A549 (cell line): ENCODE data around the gene HSPG2.
"Not testable (repeated sequence)": the region's sequence is repeated elsewhere in the genome, so short reads cannot be mapped to it uniquely, and the experiment has no call there.

ENCODE experiments used
- EP300 ChIP-seq, 2 experiments: fragments of >200 bp; sonication (Bioruptor Twin); formaldehyde crosslinking; IDR thresholded peaks; 2 replicates in 1 of 2; 3 replicates in 1 of 2; pipeline ENCODE4 v1.6.1; 2016 to 2017
- JUN ChIP-seq, 2 experiments: fragments of >200 bp; sonication (Bioruptor Twin); formaldehyde crosslinking; IDR thresholded peaks; 2 replicates in 1 of 2; 3 replicates in 1 of 2; pipeline ENCODE4 v1.6.1; 2016 to 2017
- MAFK ChIP-seq: fragments of 450-650 bp; IDR thresholded peaks from 2 replicates; pipeline ENCODE4 v1.6.1; 2014; ENCODE audit not compliant: partially characterized antibody
- TF ChIP-seq, protein P1 (sequence below): fragments of >200 bp; sonication (Bioruptor Twin); formaldehyde crosslinking; IDR thresholded peaks from 3 replicates; pipeline ENCODE4 v1.5.1; 2016
- TF ChIP-seq, protein P2 (sequence below): fragments of 450-650 bp; IDR thresholded peaks from 2 replicates; pipeline ENCODE4 v1.6.1; 2014; ENCODE audit warnings: antibody characterized with exemption
- TF ChIP-seq, protein P3 (sequence below): fragments of 150-350 bp; IDR thresholded peaks from 2 replicates; pipeline ENCODE4 v1.6.1; 2014; ENCODE audit warnings: low read depth, mild to moderate bottlenecking, low read length
- TF ChIP-seq, protein P4 (sequence below): fragments of 200-600 bp; sonication (generic); IDR thresholded peaks from 2 replicates; pipeline ENCODE4 v1.6.1; 2016; ENCODE audit warnings: antibody characterized with exemption, mild to moderate bottlenecking, moderate library complexity
- TF ChIP-seq, protein P5 (sequence below): IDR thresholded peaks from 2 replicates; pipeline ENCODE4 v1.6.1; 2012; ENCODE audit warnings: low read depth, borderline replicate concordance

DNA sequence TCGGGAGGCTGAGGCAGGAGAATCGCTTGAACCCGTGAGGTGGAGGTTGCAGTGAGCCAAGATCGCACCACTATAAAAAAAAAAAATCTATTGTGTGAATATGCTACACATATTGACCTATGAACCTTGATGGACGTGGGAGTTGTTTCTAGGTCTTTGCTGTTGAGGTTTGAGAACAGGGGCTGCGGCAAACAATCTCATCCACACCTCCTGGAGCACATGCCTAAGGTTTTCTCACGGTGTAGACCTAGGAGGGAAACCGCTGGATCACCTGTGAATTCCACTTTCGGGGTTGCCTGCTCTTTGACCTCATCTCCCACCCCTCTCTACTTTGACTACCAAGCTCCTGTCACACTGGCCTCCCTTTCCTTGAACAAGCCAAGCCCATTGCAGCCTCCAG is 38.2 kb upstream of the HSPG2 start:
- TF ChIP-seq, protein P1, sequence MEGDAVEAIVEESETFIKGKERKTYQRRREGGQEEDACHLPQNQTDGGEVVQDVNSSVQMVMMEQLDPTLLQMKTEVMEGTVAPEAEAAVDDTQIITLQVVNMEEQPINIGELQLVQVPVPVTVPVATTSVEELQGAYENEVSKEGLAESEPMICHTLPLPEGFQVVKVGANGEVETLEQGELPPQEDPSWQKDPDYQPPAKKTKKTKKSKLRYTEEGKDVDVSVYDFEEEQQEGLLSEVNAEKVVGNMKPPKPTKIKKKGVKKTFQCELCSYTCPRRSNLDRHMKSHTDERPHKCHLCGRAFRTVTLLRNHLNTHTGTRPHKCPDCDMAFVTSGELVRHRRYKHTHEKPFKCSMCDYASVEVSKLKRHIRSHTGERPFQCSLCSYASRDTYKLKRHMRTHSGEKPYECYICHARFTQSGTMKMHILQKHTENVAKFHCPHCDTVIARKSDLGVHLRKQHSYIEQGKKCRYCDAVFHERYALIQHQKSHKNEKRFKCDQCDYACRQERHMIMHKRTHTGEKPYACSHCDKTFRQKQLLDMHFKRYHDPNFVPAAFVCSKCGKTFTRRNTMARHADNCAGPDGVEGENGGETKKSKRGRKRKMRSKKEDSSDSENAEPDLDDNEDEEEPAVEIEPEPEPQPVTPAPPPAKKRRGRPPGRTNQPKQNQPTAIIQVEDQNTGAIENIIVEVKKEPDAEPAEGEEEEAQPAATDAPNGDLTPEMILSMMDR: not testable (repeated sequence)
- TF ChIP-seq JUN (IDR thresholded peaks at IDR 0.05); MAFK; EP300 (IDR thresholded peaks at IDR 0.05): not testable (repeated sequence)
- TF ChIP-seq, protein P2, sequence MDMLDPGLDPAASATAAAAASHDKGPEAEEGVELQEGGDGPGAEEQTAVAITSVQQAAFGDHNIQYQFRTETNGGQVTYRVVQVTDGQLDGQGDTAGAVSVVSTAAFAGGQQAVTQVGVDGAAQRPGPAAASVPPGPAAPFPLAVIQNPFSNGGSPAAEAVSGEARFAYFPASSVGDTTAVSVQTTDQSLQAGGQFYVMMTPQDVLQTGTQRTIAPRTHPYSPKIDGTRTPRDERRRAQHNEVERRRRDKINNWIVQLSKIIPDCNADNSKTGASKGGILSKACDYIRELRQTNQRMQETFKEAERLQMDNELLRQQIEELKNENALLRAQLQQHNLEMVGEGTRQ: not testable (repeated sequence)
- TF ChIP-seq, protein P3, sequence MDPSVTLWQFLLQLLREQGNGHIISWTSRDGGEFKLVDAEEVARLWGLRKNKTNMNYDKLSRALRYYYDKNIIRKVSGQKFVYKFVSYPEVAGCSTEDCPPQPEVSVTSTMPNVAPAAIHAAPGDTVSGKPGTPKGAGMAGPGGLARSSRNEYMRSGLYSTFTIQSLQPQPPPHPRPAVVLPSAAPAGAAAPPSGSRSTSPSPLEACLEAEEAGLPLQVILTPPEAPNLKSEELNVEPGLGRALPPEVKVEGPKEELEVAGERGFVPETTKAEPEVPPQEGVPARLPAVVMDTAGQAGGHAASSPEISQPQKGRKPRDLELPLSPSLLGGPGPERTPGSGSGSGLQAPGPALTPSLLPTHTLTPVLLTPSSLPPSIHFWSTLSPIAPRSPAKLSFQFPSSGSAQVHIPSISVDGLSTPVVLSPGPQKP: not testable (repeated sequence)
- TF ChIP-seq, protein P4, sequence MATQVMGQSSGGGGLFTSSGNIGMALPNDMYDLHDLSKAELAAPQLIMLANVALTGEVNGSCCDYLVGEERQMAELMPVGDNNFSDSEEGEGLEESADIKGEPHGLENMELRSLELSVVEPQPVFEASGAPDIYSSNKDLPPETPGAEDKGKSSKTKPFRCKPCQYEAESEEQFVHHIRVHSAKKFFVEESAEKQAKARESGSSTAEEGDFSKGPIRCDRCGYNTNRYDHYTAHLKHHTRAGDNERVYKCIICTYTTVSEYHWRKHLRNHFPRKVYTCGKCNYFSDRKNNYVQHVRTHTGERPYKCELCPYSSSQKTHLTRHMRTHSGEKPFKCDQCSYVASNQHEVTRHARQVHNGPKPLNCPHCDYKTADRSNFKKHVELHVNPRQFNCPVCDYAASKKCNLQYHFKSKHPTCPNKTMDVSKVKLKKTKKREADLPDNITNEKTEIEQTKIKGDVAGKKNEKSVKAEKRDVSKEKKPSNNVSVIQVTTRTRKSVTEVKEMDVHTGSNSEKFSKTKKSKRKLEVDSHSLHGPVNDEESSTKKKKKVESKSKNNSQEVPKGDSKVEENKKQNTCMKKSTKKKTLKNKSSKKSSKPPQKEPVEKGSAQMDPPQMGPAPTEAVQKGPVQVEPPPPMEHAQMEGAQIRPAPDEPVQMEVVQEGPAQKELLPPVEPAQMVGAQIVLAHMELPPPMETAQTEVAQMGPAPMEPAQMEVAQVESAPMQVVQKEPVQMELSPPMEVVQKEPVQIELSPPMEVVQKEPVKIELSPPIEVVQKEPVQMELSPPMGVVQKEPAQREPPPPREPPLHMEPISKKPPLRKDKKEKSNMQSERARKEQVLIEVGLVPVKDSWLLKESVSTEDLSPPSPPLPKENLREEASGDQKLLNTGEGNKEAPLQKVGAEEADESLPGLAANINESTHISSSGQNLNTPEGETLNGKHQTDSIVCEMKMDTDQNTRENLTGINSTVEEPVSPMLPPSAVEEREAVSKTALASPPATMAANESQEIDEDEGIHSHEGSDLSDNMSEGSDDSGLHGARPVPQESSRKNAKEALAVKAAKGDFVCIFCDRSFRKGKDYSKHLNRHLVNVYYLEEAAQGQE: not testable (repeated sequence)
- TF ChIP-seq, protein P5, sequence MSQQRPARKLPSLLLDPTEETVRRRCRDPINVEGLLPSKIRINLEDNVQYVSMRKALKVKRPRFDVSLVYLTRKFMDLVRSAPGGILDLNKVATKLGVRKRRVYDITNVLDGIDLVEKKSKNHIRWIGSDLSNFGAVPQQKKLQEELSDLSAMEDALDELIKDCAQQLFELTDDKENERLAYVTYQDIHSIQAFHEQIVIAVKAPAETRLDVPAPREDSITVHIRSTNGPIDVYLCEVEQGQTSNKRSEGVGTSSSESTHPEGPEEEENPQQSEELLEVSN: not testable (repeated sequence)
